Measurements from ENCODE around the gene MBTPS1.

DNA sequence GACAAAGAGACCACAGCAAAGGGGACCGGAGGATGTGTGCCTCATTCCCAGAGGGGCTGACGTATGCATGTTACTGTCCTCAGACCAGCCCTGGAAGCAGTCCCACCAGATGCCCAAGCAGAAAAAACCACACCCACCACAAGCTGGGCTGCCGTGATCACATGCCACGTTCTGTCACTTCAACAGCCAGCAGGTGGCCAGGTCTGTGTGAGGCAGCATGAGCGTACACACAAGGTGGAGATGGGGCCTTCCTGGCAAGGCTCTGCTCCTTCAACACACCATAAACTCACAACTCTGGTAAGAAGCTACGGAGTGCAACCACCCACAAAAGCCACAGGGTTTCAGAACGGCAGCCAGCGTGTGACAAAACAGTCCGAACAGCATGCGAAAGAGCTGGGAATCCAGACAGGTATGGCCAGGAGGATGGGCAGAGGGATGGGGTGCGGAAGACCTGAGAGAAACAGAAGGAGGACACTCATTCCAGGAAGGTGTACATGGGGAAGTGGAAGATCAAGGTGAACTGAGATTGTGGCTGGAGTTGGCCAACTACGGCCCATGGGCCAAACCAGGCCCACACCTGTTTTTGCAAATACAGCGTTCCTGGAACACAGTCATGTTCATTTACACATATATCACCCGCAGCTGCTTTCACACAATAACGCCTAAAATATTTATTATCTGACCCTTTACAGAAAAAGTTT lies 27.9 kb downstream of the MBTPS1 start:
- TF ChIP-seq CTCF (conservative IDR thresholded peaks at IDR 0.05; ENCODE audit: low read depth, low read length), result 0 out of 2 replicates have a peak, but pooled peaks have one; percentile 19
- no peak for TF ChIP-seq EZH2 (IDR thresholded peaks at IDR 0.05; ENCODE audit: low read length, unreplicated experiment)
- TF ChIP-seq EZH2phosphoT487 (IDR thresholded peaks at IDR 0.05; ENCODE audit: borderline replicate concordance, low read length), result no peak
